Astrocyte (in vitro differentiated cells and primary cell): ENCODE data around the gene KCNH3.

Source experiments
- EZH2 ChIP-seq: IDR thresholded peaks from 2 replicates; pipeline ENCODE4 v1.6.1; 2012; ENCODE audit warnings: mild to moderate bottlenecking, low read length, inconsistent platforms; ENCODE audit not compliant: insufficient read depth
- TF ChIP-seq, protein P1 (sequence below): IDR thresholded peaks from 2 replicates; pipeline ENCODE4 v1.5.1; 2011; ENCODE audit warnings: low read depth, mild to moderate bottlenecking, inconsistent platforms, low read length, moderate library complexity; ENCODE audit not compliant: insufficient read depth

DNA sequence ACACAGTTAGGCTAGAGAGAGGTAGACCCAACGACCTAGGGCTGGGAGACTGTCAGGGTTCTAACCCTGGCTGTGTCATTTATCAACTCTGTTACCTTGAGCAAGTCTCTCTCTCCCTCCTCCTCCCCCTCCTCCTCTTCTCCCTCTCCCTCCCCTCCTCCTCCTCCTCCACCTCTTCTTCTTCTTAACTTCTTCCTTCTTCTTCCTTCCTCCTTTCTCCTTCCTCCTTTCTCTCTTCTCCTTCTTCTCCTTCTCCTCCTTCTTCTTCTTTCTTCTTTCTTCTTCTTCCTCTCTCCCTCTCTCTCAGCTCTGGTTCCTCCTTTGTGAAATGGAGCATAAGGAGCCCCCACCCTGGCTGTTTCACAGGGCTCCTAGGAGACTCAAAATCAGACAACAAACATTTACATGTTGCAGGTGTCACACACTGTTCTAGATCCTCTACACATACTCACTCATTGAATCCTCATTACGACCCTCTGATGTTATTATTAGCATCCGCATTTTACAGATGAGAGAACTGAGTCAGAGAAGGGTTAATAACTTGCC is 2.2 kb upstream of the KCNH3 start:
- TF ChIP-seq EZH2: no peak
- TF ChIP-seq, protein P1, sequence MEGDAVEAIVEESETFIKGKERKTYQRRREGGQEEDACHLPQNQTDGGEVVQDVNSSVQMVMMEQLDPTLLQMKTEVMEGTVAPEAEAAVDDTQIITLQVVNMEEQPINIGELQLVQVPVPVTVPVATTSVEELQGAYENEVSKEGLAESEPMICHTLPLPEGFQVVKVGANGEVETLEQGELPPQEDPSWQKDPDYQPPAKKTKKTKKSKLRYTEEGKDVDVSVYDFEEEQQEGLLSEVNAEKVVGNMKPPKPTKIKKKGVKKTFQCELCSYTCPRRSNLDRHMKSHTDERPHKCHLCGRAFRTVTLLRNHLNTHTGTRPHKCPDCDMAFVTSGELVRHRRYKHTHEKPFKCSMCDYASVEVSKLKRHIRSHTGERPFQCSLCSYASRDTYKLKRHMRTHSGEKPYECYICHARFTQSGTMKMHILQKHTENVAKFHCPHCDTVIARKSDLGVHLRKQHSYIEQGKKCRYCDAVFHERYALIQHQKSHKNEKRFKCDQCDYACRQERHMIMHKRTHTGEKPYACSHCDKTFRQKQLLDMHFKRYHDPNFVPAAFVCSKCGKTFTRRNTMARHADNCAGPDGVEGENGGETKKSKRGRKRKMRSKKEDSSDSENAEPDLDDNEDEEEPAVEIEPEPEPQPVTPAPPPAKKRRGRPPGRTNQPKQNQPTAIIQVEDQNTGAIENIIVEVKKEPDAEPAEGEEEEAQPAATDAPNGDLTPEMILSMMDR: no peak
